Activated naive CD4-positive, alpha-beta T cell treated with anti-CD3 and anti-CD28 coated beads, Interleukin-2, amount 10 ng/mL, durations not matched to agents 7 days and 5 days (primary cell): ENCODE data around the gene FGF2.

Source experiments
- CTCF ChIA-PET: fragments of 350-600 bp; sonication (Branson Sonifier 250); formaldehyde crosslinking; loops from one replicate; lab custom pipeline; 2021; ENCODE audit warnings: antibody characterized with exemption; lab: Charles Lee
- DNase-seq: peaks from one replicate; pipeline ENCODE4 v3.0.0-alpha.2; 2020
- H3K27ac Mint-ChIP-seq: one replicate; pipeline ENCODE4 v1.8.0; 2021; ENCODE audit warnings: mild to moderate bottlenecking, moderate library complexity, mixed read lengths
- H3K27me3 Mint-ChIP-seq: one replicate; pipeline ENCODE4 v1.8.0; 2021; ENCODE audit warnings: mild to moderate bottlenecking, mixed read lengths
- H3K36me3 Mint-ChIP-seq: one replicate; pipeline ENCODE4 v1.8.0; 2021; ENCODE audit warnings: mixed read lengths
- H3K4me1 Mint-ChIP-seq: one replicate; pipeline ENCODE4 v1.8.0; 2021; ENCODE audit warnings: mixed read lengths
- H3K4me3 Mint-ChIP-seq: one replicate; pipeline ENCODE4 v1.8.0; 2021; ENCODE audit warnings: mild to moderate bottlenecking, moderate library complexity, mixed read lengths
- H3K9me3 Mint-ChIP-seq: one replicate; pipeline ENCODE4 v1.8.0; 2021; ENCODE audit warnings: mixed read lengths

FGF2 gene

DNA sequence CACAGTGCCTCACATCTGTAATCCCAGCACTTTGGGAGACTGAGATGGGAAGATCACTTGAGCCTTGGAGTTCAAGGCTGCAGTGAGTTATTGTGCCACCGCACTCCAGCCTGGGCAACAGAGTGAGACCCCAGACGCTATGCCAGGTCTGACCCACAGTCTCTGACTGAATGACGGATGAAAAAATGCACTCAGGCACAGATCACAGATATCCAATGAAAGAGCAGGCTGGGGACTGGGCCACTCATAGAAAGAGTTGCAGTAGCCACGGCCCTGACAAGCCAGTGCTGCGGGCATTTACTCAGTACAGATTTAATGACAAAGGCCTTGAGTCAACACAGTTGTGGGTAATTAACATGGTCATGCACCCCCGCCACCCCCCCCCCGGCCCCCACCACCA, 73.1 kb downstream of the FGF2 start:
- H3K36me3 Mint-ChIP-seq: peaks cover 9% of the 10 kb centered on the region
- DNase-seq: no peak
- no peaks in the 10 kb centered on the region for H3K4me1 Mint-ChIP-seq
- CTCF ChIA-PET: interaction anchor here (0.7 kb wide), 1 partner anchor 145 kb away, joined by 3 read pairs; no protein-coding TSS in a partner anchor
- no peak overlapping the region for H3K27ac Mint-ChIP-seq
- H3K9me3 Mint-ChIP-seq: no peaks in the 10 kb centered on the region
- H3K4me3 Mint-ChIP-seq: no peak overlapping the region
- H3K27me3 Mint-ChIP-seq: no peaks in the 10 kb centered on the region

DNA sequence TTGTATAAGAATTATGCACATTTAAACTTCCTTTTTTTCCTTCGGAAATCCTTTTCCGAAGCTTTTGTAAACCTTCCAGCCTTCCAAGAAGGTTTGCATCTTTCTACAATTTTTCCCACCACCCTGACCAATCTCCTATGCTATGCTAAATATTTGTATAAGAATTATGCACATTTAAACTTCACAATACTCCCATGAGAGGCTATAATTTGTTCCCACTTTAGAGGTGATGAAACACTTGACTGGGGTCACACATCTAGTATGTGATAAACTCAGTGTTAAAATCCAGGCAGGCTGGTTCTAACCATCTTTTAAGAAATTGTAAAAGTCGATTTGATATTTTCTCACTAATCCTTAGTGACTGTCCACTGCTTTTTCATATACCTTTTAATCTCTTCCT, 73.7 kb downstream of the FGF2 start:
- H3K9me3 Mint-ChIP-seq: no peaks in the 10 kb centered on the region
- no peaks in the 10 kb centered on the region for H3K4me1 Mint-ChIP-seq
- CTCF ChIA-PET: interaction anchor here (0.7 kb wide), 1 partner anchor 145 kb away, joined by 3 read pairs; no protein-coding TSS in a partner anchor
- no peak overlapping the region for H3K27ac Mint-ChIP-seq
- DNase-seq: no peak
- H3K4me3 Mint-ChIP-seq: no peak overlapping the region
- peaks cover 12% of the 10 kb centered on the region for H3K36me3 Mint-ChIP-seq
- no peaks in the 10 kb centered on the region for H3K27me3 Mint-ChIP-seq

DNA sequence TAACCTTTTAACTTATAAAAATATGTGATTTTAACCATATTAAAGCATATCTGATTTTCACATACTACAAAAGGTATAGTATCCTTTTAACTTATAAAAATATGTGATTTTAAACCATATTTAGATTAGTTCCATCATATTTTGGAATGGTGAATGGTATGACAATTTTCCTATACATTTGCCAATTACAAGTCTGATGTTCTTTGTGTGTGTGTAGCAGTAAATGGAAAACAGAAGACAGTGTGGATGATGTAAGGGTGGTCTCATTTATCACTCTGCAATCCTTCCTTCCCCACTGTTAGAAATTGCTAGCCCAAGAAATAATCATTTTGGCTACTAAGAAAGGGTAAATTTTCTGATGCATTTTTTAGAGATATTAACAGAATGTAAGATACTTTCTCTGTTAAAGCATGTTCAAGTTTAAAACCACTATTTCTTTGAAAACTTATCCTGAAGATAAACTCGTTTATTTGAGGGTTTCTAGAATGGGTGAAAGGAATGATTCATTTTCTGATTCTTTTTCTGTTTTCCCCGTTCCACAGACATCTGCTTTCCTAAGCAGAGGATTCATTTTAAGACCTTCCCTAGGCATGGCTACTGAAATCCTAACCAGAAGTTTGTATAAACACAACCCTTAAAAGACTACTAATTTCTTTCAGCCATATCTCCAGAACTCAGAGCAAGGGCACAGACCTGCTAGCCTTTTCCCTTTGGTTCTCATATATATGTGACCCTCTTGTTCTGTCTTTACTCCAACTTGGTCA, 74.8 kb downstream of the FGF2 start:
- CTCF ChIA-PET: no interaction called here
- Mint-ChIP-seq H3K4me1 (no peaks in the 10 kb centered on the region), H3K36me3 (peaks cover 13% of the 10 kb centered on the region), H3K27ac (no peak overlapping the region), H3K27me3 (no peaks in the 10 kb centered on the region), H3K4me3 (no peak overlapping the region), H3K9me3 (no peaks in the 10 kb centered on the region)
- no peak for DNase-seq

DNA sequence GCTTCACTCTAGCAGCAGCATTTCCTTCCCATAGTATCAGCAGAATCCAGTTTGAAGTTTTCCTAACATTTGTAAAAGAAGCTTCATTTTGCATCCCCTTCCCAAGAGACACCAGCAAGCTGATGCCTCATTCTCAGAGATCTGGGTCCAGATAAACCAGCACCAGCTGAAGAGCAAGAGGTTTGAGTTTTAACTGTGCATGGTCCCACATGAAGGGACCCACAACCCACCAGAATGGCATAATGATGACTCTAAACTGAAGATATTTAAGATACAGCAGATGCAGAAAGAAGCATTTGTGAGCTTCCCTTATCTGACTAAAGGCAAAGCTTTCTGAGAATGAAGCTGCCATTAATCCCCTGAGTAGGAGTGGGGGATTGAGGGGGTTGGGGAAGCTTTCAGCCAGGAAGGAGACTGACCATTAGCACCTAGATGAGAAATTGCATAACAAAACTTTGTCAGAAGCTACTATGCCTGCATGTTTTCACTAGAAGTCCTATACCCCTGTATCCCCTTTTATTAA, 77.2 kb downstream of the FGF2 start:
- H3K4me3 Mint-ChIP-seq: no peak overlapping the region
- CTCF ChIA-PET: interaction anchor here (1.6 kb wide), 1 partner anchor 16 kb away, joined by 4 read pairs; no protein-coding TSS in a partner anchor
- no peaks in the 10 kb centered on the region for H3K27me3 Mint-ChIP-seq
- no peaks in the 10 kb centered on the region for H3K4me1 Mint-ChIP-seq
- DNase-seq: no peak
- no peaks in the 10 kb centered on the region for H3K9me3 Mint-ChIP-seq
- H3K36me3 Mint-ChIP-seq: peaks cover 22% of the 10 kb centered on the region
- no peak overlapping the region for H3K27ac Mint-ChIP-seq

DNA sequence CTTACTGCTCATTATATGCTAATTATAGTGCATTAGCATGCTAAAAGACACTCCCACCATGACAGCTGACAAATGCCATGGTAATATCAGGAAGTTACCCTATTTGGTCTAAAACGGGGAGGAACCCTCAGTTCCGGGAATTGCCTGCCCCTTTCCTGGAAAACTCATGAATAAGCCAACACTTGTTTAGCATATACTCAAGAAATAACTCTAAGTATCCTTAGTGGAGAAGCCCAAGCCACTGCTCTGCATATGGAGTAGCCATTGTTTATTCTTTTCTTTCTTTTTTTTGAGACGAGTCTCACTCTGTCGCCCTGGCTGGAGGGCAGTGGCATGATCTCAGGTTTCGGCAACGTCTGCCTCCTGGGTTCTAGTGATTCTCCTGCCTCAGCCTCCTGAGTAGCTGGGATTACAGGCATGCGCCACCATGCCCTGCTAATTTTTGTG, 80.3 kb downstream of the FGF2 start:
- Mint-ChIP-seq H3K9me3 (no peaks in the 10 kb centered on the region), H3K27me3 (no peaks in the 10 kb centered on the region), H3K4me1 (no peaks in the 10 kb centered on the region), H3K36me3 (peaks cover 31% of the 10 kb centered on the region), H3K4me3 (no peak overlapping the region), H3K27ac (no peak overlapping the region)
- DNase-seq: no peak
- CTCF ChIA-PET: no interaction called here

DNA sequence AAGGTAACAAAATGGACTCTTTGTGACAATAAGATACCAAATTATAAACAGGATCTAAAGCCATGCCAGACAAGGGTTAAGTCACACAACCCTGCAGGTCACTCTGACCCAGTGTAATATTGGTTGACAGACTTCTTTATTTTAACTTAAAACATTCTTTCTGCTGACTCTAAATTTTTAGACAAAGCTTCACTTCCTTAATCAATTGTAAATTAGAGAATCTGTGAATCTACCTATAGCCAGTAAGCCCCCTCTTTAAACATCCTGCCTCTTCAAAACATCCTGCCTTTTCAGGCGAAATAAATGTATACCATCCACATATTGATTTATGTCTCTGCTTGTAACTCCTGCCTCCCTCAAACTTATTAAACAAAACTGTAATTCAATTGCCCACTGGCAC, 81.6 kb downstream of the FGF2 start:
- Mint-ChIP-seq H3K4me3 (no peak overlapping the region), H3K36me3 (peaks cover 36% of the 10 kb centered on the region), H3K27ac (no peak overlapping the region), H3K4me1 (no peaks in the 10 kb centered on the region), H3K27me3 (no peaks in the 10 kb centered on the region), H3K9me3 (no peaks in the 10 kb centered on the region)
- no peak for DNase-seq
- CTCF ChIA-PET: interaction anchor here (0.6 kb wide), 1 partner anchor 121 kb away, joined by 3 read pairs; no protein-coding TSS in a partner anchor

DNA sequence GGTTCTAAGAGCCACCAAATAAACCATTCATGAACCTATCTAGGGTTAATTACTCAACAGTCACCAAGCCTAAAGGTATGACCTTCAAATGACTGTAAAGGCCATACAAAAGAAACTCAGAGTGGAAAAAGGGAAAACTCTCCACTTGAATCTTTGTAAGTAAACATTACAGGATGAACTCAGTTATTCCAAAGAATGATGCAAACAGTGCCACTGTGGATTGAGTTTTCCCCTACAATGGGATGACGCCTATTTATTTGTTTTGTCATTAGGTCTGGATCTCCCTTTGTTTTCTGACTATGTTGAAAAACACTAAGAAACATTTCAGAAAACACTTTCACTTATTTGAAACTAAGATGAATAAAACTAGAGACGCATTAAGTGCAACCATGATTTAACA, 83.1 kb downstream of the FGF2 start:
- DNase-seq: no peak
- Mint-ChIP-seq H3K27ac (no peak overlapping the region), H3K4me3 (no peak overlapping the region), H3K4me1 (no peaks in the 10 kb centered on the region), H3K36me3 (peaks cover 34% of the 10 kb centered on the region), H3K27me3 (no peaks in the 10 kb centered on the region), H3K9me3 (no peaks in the 10 kb centered on the region)
- CTCF ChIA-PET: no interaction called here

DNA sequence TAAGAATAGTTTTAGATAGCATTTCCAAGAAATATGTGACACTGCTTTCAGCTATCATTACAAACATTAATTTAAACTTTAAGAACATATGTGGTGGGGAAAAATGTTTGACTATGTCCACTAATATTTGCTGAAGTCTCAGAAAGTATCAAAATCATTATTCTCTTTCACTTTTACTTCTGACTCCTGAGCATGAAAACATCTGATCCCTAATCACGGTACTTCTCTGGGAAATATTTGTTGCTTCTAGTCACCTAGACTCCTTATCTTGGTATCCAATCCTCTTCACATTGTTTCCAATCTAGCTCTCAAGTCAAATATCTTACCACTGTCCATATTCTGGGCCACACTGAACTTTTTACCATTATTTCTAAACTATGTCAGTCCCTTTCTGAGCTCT, 85.0 kb downstream of the FGF2 start:
- Mint-ChIP-seq H3K27me3 (no peaks in the 10 kb centered on the region), H3K36me3 (peaks cover 36% of the 10 kb centered on the region), H3K27ac (no peak overlapping the region), H3K4me3 (no peak overlapping the region), H3K4me1 (no peaks in the 10 kb centered on the region), H3K9me3 (no peaks in the 10 kb centered on the region)
- CTCF ChIA-PET: interaction anchor here (0.6 to 0.7 kb wide), 2 partner anchors 18 to 194 kb away, joined by 3 read pairs; no protein-coding TSS in a partner anchor
- no peak for DNase-seq

DNA sequence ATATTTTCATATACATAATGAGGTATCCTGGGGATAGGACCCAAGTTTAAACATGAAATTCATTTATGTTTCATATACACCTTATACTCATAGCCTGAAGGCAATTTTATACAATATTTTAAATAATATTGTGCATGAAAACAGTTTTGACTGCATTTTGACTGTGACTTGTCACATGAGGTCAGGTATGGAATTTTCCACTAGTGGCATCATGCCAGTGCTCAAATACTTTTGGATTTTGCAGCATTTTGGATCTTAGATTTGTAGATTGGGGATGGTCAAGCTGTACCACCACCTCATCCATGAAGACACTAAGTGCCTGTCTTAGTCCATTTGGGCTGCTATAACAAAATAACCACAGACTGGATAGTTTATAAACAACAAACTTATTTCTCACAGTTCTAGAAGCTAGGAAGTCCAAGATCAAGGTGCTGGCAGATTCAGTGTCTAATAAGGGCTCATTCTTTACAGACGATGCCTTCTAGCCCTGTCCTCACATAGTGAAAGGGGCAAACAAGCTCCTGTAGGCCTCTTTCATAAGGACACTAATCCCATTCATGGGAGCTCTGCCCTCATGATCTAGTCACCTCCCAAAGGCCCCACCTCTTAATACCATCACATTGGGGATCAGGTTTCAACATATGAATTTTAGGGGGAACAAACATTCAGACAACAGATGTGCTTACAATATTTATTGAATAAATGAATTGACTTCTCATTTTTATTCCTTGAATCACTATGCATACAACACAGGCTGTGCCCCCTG, 86.4 kb downstream of the FGF2 start:
- Mint-ChIP-seq H3K4me1 (no peaks in the 10 kb centered on the region), H3K36me3 (peaks cover 33% of the 10 kb centered on the region), H3K27ac (no peak overlapping the region), H3K27me3 (no peaks in the 10 kb centered on the region), H3K4me3 (no peak overlapping the region), H3K9me3 (no peaks in the 10 kb centered on the region)
- CTCF ChIA-PET: interaction anchor here (2.3 kb wide), 1 partner anchor 196 kb away, joined by 8 read pairs; no protein-coding TSS in a partner anchor
- DNase-seq: no peak

DNA sequence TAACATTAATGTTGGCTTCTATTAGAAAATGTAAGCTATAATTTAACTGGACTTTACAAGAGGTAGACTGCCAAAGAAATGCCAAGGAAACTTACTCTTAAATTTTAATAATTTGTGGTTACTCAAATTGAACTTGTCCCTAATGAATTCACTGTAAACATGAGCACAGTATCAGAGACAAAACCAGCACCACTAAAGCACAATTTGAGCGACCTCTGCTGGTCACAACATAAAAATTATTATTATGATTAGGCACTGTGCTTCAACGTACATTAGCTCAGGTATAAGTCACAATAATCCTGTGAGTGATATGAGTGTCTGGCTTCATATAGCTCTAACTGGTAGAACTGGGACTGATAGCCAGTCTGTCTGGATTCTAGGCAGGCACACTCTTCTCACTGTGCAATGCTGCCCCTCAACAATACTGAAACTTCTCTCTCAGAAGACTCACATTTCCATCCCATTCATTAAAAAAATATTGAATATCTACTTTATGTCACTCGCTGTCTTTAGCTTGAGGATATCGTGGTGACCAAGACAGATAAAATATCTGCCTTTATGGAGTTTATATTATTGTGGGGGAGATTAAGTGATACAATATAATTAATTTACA, 87.8 kb downstream of the FGF2 start:
- Mint-ChIP-seq H3K9me3 (no peaks in the 10 kb centered on the region), H3K4me1 (peaks cover 7% of the 10 kb centered on the region), H3K4me3 (no peak overlapping the region), H3K27me3 (no peaks in the 10 kb centered on the region), H3K27ac (no peak overlapping the region), H3K36me3 (peaks cover 27% of the 10 kb centered on the region)
- DNase-seq: no peak
- CTCF ChIA-PET: interaction anchor here (0.8 to 2.8 kb wide), 10 partner anchors 12 to 312 kb away, joined by 3 to 11 read pairs (median 4); no protein-coding TSS in a partner anchor

DNA sequence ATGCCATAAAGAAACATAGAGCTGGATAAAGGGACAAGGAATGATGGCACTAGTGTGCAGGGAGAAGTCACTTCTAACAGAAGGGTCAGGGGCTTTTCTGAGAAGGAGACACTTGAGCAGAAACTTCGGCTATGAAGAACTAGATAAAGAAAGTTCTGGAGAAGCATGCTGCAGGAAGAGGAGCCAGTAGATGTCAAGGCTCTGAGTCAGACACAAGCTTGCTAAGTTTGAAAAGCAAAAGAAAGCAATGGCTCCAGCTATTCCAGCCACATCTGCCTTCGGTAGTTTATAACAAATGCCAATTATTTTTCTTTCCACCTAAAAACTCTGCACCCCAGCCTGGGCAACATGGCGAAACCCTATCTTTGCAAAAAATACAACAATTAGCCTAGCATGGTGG, 88.3 kb downstream of the FGF2 start:
- peaks cover 12% of the 10 kb centered on the region for H3K4me1 Mint-ChIP-seq
- DNase-seq: no peak
- CTCF ChIA-PET: interaction anchor here (0.8 to 2.8 kb wide), 11 partner anchors 12 to 313 kb away, joined by 3 to 11 read pairs (median 3); no protein-coding TSS in a partner anchor
- no peaks in the 10 kb centered on the region for H3K27me3 Mint-ChIP-seq
- H3K27ac Mint-ChIP-seq: no peak overlapping the region
- peaks cover 27% of the 10 kb centered on the region for H3K36me3 Mint-ChIP-seq
- H3K4me3 Mint-ChIP-seq: no peak overlapping the region
- no peaks in the 10 kb centered on the region for H3K9me3 Mint-ChIP-seq

DNA sequence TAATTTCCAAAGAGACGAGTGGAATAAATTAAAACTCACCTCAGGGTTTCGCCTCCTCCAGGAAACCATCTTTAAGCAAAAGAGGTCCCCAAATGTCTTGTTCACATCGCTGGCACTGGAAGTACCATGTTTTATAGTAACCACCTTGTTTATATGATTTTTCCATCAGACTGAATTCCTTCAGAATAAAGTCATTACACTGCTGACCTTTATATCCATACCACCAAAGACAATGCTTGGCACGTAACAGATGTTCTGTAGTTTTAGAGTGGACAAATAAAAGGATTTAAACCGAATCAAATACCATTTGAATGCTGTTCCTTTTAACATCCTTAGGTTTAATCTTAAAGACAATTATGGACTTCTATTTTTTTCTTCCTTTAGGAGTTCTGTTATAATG, 91.1 kb downstream of the FGF2 start:
- Mint-ChIP-seq H3K9me3 (no peaks in the 10 kb centered on the region), H3K27me3 (no peaks in the 10 kb centered on the region), H3K27ac (no peak overlapping the region), H3K4me3 (no peak overlapping the region), H3K4me1 (peaks cover 23% of the 10 kb centered on the region), H3K36me3 (peaks cover 9% of the 10 kb centered on the region)
- CTCF ChIA-PET: no interaction called here
- no peak for DNase-seq

DNA sequence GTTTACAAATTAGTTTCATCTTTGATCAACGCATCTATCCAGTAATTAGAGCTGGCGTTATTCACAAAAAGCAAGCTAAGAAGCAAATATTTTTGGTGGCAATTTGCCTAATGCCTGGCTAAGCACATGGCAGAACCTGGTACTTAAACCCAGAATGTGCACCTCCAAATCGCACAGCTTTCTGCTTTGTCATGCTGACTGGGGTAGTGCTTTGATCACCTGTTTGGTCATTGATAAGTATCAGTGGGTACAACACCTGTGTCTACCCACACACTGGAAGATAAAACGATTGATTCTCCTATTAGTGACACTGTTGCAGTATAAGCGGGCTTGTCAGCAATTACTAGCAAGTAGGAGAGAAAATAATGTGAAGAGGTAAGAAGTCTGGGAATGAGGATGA, 93.8 kb downstream of the FGF2 start:
- Mint-ChIP-seq H3K4me1 (peaks cover 25% of the 10 kb centered on the region), H3K27me3 (no peaks in the 10 kb centered on the region), H3K9me3 (no peaks in the 10 kb centered on the region), H3K4me3 (no peak overlapping the region), H3K36me3 (peaks cover 8% of the 10 kb centered on the region), H3K27ac (no peak overlapping the region)
- CTCF ChIA-PET: interaction anchor here (1.0 to 2.7 kb wide), 5 partner anchors 10 to 318 kb away, joined by 3 to 14 read pairs (median 4); no protein-coding TSS in a partner anchor
- no peak for DNase-seq

DNA sequence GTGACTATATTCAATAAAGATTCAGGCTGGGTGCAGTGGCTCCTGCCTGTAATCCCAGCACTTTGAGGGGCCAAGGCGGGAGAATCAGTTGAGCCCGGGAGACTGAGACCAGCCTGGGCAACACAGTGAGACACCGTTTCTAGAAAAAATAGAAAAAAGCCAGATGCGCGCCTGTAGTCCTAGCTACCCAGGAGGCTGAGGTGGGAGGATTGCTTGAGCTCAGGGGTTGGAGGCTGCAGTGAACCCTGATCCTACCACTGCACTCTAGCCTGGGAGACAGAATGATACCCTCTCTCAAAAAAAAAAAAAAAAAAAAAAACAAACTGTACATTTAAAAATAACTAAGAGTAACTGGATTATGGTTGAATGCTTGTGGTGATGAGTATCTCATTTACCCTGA, 94.7 kb downstream of the FGF2 start:
- peak overlapping the region; percentile 62 for H3K4me3 Mint-ChIP-seq
- peaks cover 25% of the 10 kb centered on the region for H3K4me1 Mint-ChIP-seq
- no peaks in the 10 kb centered on the region for H3K9me3 Mint-ChIP-seq
- peak overlapping the region; percentile 26 for H3K27ac Mint-ChIP-seq
- DNase-seq: no peak
- CTCF ChIA-PET: interaction anchor here (1.5 to 2.7 kb wide), 2 partner anchors 9 to 166 kb away, joined by 4 to 14 read pairs; no protein-coding TSS in a partner anchor
- H3K27me3 Mint-ChIP-seq: no peaks in the 10 kb centered on the region
- peaks cover 6% of the 10 kb centered on the region for H3K36me3 Mint-ChIP-seq
